Measurements from ENCODE around the gene CABP7. TPM values are rescaled to one million over a fixed set of nuclear protein-coding genes. Genes with fewer than 3 reads are reported as not detected.
A peak's percentile ranks its signal among the peaks of the same experiment; 100 is the strongest.

Gene CABP7
- under 1 TPM in 2 of 3 donors, not detected in 1; 0.14 TPM for polyA plus RNA-seq

DNA sequence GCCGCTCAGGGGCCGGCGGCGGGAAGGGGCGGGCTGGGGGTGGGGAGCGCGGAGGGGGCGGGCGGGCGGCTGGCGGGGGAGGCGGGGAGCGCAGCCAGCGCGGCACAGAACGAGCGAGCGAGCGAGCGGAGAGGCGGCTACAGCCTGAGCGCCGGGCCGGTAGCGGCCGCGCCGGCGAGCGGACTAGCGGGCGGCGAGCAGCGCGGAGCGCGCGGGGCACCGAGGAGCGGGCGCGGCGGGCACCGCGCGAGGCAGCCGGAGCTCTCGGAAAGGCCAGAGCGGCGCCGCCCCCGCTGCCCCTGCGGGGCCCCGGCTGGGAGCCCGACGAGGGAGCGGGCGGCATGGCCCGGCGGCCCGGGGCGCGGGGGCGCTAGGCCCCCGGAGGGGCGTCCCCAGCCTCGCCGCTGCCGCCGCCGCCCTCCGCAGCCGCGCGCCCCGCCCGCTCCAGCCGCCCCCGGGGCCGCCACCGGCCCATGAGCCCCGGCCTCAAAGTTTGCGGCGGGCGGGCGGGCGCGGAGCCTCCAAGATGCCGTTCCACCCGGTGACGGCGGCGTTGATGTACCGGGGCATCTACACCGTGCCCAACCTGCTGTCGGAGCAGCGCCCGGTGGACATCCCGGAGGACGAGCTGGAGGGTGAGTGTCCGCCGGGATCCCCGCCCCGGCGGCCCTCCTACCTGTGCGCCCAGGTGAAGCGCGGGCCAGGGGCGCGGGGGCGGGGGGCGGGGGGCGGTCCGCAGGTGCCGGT lies at the start of gene CABP7:
Gene CABP7, plus strand, starts transcription at position 105 of the 747 bp plus-strand sequence. Its CDS starts 422 bp downstream, at position 527.
- peaks cover 0 to 2% of the 10 kb centered on the region in 2 donors for H3K4me1 Mint-ChIP-seq
- peaks cover 0 to 20% (median 18%) of the 10 kb centered on the region in 3 donors for H3K27me3 Mint-ChIP-seq (ENCODE audit: low read depth in 3 of 3)
- H3K27ac Mint-ChIP-seq = no peak within 1 kb of the TSS
- no peak within 1 kb of the TSS for H3K4me3 Mint-ChIP-seq
- H3K9me3 Mint-ChIP-seq = no peaks in the 10 kb centered on the region
- no peaks in the 10 kb centered on the region for H3K36me3 Mint-ChIP-seq
- no peak for DNase-seq

DNA sequence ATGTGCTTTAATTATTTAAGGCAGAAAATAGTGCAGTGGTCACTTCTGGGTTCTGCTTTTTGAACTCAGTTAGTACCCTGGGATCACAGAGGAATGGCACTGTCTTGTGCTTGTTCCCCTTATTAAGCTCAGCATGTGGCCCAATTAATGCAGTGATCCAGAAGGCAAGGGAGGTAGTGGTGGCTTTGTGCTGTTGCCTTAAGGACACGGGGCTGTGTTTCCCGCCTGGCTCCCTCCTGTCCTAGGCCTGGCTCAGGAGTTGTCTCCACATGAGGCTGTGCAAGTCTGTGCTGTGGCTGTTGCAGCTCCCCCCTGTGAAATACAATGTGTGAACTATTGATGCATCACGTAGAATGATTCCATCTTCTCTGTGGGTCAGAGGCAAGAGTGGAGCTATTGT lies 49.2 kb upstream of the CABP7 start:
- DNase-seq = no peak
- H3K9me3 Mint-ChIP-seq = no peaks in the 10 kb centered on the region

DNA sequence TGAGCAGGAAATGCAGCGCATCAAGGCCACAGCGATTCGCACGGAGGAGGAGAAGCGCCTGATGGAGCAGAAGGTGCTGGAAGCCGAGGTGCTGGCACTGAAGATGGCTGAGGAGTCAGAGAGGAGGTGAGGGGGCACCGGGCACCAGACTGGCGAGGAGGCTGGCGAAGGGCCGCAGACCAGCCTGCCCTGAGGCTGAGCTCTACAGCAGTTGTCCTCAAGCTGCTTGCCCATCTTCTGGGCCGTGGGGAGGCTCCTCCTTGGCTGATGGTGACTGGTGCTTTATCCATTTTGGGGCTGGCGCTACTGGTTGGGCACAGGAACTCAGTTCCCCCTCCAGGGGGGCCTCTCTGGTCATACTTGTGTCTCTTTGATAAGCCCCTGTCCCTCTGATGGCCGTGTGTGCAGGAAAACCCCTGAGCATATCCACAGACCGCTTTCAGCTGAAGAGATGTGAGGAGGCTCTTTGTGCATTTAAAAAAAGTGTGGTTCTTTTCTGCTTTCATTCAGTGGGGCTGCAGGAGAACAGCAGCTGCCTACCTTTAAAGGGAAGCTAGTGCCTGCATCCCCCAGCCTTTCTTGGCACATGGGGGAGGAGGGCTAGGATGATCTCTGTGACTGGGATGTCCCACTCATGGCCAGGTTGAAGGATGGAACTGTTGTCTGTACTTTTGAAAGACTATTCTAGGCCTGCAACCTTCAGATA lies 46.3 kb upstream of the CABP7 start:
- peaks cover 0 to 1% (median 0%) of the 10 kb centered on the region in 3 donors for H3K27me3 Mint-ChIP-seq (ENCODE audit: low read depth in 3 of 3)
- peaks cover 30 to 49% (median 45%) of the 10 kb centered on the region in 3 donors for H3K36me3 Mint-ChIP-seq
- no peak for DNase-seq
- H3K27ac Mint-ChIP-seq = peak overlapping the region in 1 of 6 donors; percentile 7
- H3K9me3 Mint-ChIP-seq = no peaks in the 10 kb centered on the region
- no peak overlapping the region for H3K4me3 Mint-ChIP-seq
- H3K4me1 Mint-ChIP-seq = no peaks in the 10 kb centered on the region

More for the DNA sequence above, 49.2 kb upstream of the CABP7 start:
- peaks cover 29 to 42% (median 32%) of the 10 kb centered on the region in 3 donors for H3K36me3 Mint-ChIP-seq
- H3K27ac Mint-ChIP-seq = no peak overlapping the region
- H3K4me3 Mint-ChIP-seq = no peak overlapping the region
- no peaks in the 10 kb centered on the region for H3K4me1 Mint-ChIP-seq
- H3K27me3 Mint-ChIP-seq (ENCODE audit: low read depth in 3 of 3) = no peaks in the 10 kb centered on the region

DNA sequence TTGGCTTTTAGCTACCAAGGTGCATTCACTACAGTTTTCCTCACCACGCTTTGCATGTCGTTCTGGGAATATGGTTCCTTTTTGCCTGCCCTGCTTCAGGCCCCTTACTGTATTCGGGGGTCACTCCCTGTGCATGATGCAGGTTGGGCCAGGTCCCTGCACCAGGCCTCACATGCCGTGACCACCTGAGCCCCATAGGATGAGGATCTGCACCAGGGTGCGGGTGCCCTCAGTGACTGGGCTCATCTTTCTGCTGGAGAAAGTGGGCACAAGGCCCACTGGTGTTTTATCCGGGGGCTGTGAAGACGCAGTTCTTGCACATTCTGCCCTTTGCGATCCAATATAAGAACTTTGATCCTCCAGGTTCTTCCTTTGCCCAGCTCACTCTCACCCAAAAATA lies 45.7 kb upstream of the CABP7 start:
- Mint-ChIP-seq H3K36me3 (peaks cover 27 to 47% (median 45%) of the 10 kb centered on the region in 3 donors), H3K27ac (peak overlapping the region in 1 of 6 donors; percentile 25), H3K4me1 (no peaks in the 10 kb centered on the region), H3K9me3 (no peaks in the 10 kb centered on the region), H3K4me3 (no peak overlapping the region), H3K27me3 (ENCODE audit: low read depth in 3 of 3) (peaks cover 0 to 1% (median 0%) of the 10 kb centered on the region in 3 donors)
- no peak for DNase-seq

DNA sequence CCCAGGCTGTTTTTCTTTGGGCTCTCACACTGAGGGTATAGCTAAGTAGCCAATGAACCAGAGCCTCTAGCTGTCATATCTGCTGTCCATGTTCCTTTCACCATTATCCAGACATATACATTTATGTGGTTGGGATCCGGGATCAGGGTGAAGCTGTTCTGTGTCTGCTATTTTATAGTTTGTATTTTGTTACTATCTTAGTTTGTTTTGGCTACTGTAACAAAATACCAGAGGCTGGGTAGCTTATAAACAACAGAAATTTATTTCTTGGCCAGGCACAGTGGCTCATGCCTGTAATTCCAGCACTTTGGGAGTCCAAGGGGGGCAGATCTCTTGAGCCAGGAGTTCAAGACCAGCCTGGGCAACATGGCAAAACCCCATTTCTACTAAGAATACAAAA lies 40.5 kb upstream of the CABP7 start:
- no peaks in the 10 kb centered on the region for H3K4me1 Mint-ChIP-seq
- no peak overlapping the region for H3K4me3 Mint-ChIP-seq
- no peaks in the 10 kb centered on the region for H3K9me3 Mint-ChIP-seq
- peaks cover 22 to 62% (median 46%) of the 10 kb centered on the region in 3 donors for H3K36me3 Mint-ChIP-seq
- no peak for DNase-seq
- H3K27ac Mint-ChIP-seq = no peak overlapping the region
- H3K27me3 Mint-ChIP-seq (ENCODE audit: low read depth in 3 of 3) = peaks cover 0 to 1% (median 0%) of the 10 kb centered on the region in 3 donors

DNA sequence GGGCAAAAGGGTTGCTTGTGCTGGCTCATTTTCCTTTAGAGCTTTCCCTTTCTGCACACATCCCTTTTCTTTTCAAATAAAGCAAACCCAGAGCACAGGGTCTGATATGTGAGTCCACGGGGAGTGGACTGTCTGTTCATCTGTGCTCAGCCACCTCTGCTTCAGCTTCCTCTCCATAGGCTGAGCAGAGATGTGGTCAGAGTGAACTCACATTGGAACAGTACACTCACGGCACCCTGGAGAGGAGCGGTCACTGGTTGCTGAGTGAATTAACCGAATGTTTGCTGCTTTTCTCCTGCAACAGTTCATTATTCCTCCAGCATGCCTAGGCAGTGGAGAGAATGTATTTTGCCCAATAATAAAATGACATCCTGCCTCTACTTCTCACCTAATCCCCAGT lies 36.3 kb upstream of the CABP7 start:
- Mint-ChIP-seq H3K9me3 (no peaks in the 10 kb centered on the region), H3K36me3 (peaks cover 4 to 44% (median 16%) of the 10 kb centered on the region in 3 donors), H3K4me1 (no peaks in the 10 kb centered on the region), H3K27ac (no peak overlapping the region), H3K27me3 (ENCODE audit: low read depth in 3 of 3) (no peaks in the 10 kb centered on the region), H3K4me3 (no peak overlapping the region)
- DNase-seq = no peak

DNA sequence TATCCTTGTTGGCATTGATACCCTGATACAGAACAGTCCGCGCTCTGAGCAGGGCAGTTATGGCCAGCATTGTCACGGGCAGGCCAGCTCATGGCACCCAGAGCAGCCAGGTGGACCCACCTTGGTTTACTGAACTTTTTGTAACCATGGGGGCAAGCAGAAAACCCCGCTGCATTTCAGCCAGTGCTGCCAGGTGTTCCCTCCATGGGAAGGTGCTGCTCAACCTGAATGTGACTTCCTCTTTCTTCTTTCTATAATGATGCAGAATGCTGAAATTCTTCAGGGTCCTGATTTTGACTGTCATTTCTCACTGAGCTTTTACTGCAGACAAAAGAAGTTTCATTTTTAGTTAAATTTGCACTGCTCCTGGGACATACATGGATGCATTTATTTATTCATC lies 35.6 kb upstream of the CABP7 start:
- no peaks in the 10 kb centered on the region for H3K4me1 Mint-ChIP-seq
- DNase-seq = no peak
- no peaks in the 10 kb centered on the region for H3K27me3 Mint-ChIP-seq (ENCODE audit: low read depth in 3 of 3)
- no peaks in the 10 kb centered on the region for H3K9me3 Mint-ChIP-seq
- peaks cover 4 to 46% (median 14%) of the 10 kb centered on the region in 3 donors for H3K36me3 Mint-ChIP-seq
- H3K4me3 Mint-ChIP-seq = no peak overlapping the region
- H3K27ac Mint-ChIP-seq = no peak overlapping the region

DNA sequence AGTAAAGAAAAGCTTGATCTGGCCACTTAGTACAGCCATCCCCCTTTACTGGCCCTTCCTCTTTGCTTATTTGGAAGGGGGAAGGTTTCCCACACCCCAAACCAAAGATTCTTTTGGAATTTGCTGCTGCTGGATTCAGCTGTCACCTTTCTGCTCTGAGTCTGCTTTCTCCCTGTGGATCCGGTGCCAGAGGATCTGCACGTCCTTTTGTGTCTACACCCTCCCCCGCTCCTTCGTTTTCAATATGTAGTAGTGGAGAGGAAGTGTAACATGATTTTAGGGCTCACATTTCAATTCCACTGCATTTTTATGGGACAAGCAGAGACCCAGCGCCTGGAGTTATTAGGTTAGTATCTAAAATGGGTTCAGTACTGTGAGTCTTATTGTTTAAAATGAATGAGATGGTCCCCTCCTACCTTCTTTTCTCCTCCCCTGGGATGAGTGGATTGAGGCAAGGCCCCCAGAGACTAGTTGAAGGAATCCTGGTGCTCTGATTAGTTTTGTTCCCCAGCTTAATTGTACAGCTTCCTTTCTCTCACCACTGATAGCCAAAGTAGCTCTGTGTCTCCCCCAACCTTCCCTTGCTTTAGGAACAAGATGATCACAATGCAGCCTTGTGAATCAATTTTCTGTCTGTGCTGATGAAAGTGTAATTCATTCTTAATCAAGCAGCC lies 30.5 kb upstream of the CABP7 start:
- peaks cover 0 to 2% (median 0%) of the 10 kb centered on the region in 3 donors for H3K27me3 Mint-ChIP-seq (ENCODE audit: low read depth in 3 of 3)
- peaks cover 0 to 26% (median 0%) of the 10 kb centered on the region in 3 donors for H3K36me3 Mint-ChIP-seq
- peak overlapping the region in 1 of 6 donors; percentile 55 for H3K27ac Mint-ChIP-seq
- no peak overlapping the region for H3K4me3 Mint-ChIP-seq
- peaks cover 0 to 11% of the 10 kb centered on the region in 2 donors for H3K4me1 Mint-ChIP-seq
- no peak for DNase-seq
- no peaks in the 10 kb centered on the region for H3K9me3 Mint-ChIP-seq

DNA sequence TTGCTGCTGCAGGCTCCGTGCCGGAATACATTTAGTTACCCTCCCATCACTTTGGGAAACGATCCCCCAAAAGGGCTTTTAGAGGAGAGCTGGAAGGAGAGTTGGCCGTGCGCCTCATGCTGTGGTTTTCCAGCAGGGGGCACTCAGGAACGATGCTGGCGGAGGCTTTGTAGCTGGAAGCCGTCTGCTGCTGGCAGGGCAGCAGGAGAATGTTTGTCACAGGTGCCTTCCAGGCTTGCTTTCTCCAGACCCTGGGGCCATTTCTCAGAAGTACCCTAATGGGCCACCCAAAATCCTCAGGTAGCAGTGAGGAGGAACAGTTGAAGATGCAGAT lies 30.0 kb upstream of the CABP7 start:
- Mint-ChIP-seq H3K4me1 (peaks cover 0 to 11% of the 10 kb centered on the region in 2 donors), H3K27me3 (ENCODE audit: low read depth in 3 of 3) (peaks cover 0 to 2% (median 0%) of the 10 kb centered on the region in 3 donors), H3K27ac (peak overlapping the region in 1 of 6 donors; percentile 55), H3K4me3 (no peak overlapping the region), H3K9me3 (no peaks in the 10 kb centered on the region), H3K36me3 (peaks cover 0 to 21% (median 0%) of the 10 kb centered on the region in 3 donors)
- DNase-seq = no peak

DNA sequence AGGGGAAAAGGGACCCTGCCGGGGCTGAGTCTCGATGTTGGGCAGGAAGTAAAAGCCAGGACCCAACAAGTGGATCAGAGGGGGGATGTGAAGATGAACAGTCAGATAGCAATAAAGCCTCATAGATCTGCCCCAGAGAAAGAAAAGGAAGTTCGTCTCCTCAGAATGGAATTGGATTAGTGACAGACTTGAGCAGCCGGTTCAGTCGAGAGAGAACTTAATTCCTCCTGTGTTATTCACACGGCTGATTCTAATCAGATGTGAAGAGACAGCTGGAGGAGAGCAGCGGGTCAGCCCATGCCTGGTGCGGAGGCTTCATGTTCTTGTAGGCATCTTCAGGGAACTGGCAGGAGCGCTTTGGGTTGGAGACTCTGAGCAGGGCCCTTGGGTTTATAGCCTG lies 29.3 kb upstream of the CABP7 start:
- Mint-ChIP-seq H3K4me3 (no peak overlapping the region), H3K9me3 (no peaks in the 10 kb centered on the region), H3K4me1 (peaks cover 0 to 11% of the 10 kb centered on the region in 2 donors), H3K27ac (no peak overlapping the region), H3K27me3 (ENCODE audit: low read depth in 3 of 3) (peaks cover 0 to 2% (median 0%) of the 10 kb centered on the region in 3 donors), H3K36me3 (peaks cover 0 to 21% (median 0%) of the 10 kb centered on the region in 3 donors)
- DNase-seq = no peak

DNA sequence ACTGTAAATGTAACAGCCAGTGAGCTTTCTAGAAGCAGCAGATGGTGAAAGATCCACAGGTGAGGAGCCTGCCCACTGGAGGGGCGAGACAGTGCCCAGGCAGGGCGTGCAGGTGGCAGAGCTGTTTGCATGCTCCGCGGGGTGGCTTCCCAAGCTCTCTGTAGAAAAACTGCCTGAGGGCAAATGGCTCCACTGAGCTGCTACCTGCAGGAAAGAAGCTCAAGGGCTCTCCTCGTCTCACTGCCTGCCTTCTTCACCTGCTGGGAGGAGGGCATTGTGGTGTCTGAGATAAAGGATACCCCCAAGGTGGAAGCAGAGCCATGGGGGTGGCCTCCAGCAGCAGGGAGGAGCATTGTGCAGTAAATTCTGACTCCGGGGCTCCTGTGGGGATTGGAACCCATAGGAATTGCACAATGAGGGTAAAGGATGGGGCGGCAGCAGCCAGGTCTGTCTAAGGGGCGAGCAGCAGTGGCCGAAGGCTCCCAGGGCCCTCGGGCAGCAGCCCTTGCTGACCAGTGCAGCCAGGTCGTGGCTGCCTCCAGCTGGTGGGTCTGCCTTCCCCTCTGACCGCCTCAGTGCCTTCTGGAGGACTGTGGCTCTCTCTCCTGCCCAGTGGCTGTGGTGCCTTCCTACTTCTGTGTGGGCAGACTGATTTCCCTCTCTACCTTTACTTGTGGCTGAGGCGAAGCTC lies 28.0 kb upstream of the CABP7 start:
- H3K9me3 Mint-ChIP-seq = no peaks in the 10 kb centered on the region
- peak overlapping the region in 1 of 6 donors; percentile 56 for H3K27ac Mint-ChIP-seq
- H3K4me1 Mint-ChIP-seq = peaks cover 0 to 11% of the 10 kb centered on the region in 2 donors
- DNase-seq = no peak
- H3K36me3 Mint-ChIP-seq = peaks cover 0 to 21% (median 0%) of the 10 kb centered on the region in 3 donors
- peaks cover 0 to 2% (median 0%) of the 10 kb centered on the region in 3 donors for H3K27me3 Mint-ChIP-seq (ENCODE audit: low read depth in 3 of 3)
- no peak overlapping the region for H3K4me3 Mint-ChIP-seq

DNA sequence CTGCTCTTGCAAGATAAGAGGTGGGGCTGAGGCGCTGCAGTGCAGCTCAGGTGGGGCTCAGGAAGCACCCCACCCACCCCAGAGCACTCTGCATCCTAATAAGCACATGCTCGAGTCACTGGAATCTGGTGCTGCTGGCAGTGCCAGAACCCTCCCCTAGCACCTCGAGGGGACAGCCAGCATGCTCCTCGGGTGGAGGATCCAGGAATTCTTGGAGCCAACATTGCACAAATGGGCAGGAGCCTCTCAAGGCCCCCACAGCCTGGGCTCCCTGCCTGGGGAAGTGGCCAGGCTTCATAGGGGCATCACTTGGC lies 27.5 kb upstream of the CABP7 start:
- H3K36me3 Mint-ChIP-seq = peaks cover 0 to 18% (median 0%) of the 10 kb centered on the region in 3 donors
- H3K9me3 Mint-ChIP-seq = no peaks in the 10 kb centered on the region
- peaks cover 0 to 11% of the 10 kb centered on the region in 2 donors for H3K4me1 Mint-ChIP-seq
- H3K27ac Mint-ChIP-seq = peak overlapping the region in 1 of 6 donors; percentile 56
- DNase-seq = no peak
- peaks cover 0 to 2% (median 0%) of the 10 kb centered on the region in 3 donors for H3K27me3 Mint-ChIP-seq (ENCODE audit: low read depth in 3 of 3)
- no peak overlapping the region for H3K4me3 Mint-ChIP-seq

DNA sequence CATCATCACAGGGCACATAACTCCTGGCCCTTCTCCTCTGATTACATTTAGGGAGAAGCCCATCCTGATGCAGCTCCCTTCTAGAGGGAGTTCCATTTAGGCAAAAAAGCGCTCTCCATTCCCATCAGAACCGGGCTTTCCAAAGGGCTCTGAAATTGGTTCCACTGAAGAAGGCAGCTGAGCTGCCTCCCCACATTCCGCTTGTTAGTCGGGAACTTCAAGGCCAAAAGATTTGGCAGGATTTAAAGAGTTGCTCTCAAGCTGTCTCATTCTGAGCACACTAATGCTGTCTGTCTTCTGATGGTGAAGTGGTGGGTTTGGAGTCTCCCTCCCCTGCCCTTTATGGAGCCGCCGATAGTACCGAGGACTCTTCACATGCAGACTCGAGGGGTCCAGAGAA lies 26.6 kb upstream of the CABP7 start:
- Mint-ChIP-seq H3K36me3 (peaks cover 0 to 15% (median 2%) of the 10 kb centered on the region in 3 donors), H3K4me3 (no peak overlapping the region), H3K27me3 (ENCODE audit: low read depth in 3 of 3) (peaks cover 0 to 2% (median 0%) of the 10 kb centered on the region in 3 donors), H3K9me3 (no peaks in the 10 kb centered on the region), H3K4me1 (peaks cover 0 to 11% of the 10 kb centered on the region in 2 donors), H3K27ac (peak overlapping the region in 1 of 6 donors; percentile 41)
- DNase-seq = no peak
